Fibroblast of lung (primary cell): ENCODE measurements around the gene PPP3CB.

ENCODE experiments used
- EZH2 ChIP-seq: IDR thresholded peaks from 2 replicates; pipeline ENCODE4 v1.5.1; 2012; ENCODE audit warnings: low read length, control low read depth, mild to moderate bottlenecking; ENCODE audit errors: missing control alignments
- TF ChIP-seq, protein P1 (sequence below), 2 donors: IDR thresholded peaks in 1 of 2; conservative IDR thresholded peaks in 1 of 2; 1 replicate in 1 of 2; 2 replicates in 1 of 2; pipeline ENCODE4 v1.5.1; 2011 to 2012; ENCODE audit warnings: low read length in 2 of 2, control low read depth in 1 of 2, inconsistent platforms in 1 of 2, low read depth in 1 of 2, mild to moderate bottlenecking in 1 of 2

- TF ChIP-seq, protein P1, sequence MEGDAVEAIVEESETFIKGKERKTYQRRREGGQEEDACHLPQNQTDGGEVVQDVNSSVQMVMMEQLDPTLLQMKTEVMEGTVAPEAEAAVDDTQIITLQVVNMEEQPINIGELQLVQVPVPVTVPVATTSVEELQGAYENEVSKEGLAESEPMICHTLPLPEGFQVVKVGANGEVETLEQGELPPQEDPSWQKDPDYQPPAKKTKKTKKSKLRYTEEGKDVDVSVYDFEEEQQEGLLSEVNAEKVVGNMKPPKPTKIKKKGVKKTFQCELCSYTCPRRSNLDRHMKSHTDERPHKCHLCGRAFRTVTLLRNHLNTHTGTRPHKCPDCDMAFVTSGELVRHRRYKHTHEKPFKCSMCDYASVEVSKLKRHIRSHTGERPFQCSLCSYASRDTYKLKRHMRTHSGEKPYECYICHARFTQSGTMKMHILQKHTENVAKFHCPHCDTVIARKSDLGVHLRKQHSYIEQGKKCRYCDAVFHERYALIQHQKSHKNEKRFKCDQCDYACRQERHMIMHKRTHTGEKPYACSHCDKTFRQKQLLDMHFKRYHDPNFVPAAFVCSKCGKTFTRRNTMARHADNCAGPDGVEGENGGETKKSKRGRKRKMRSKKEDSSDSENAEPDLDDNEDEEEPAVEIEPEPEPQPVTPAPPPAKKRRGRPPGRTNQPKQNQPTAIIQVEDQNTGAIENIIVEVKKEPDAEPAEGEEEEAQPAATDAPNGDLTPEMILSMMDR (conservative IDR thresholded peaks at IDR 0.05 in 1 of 2, IDR thresholded peaks at IDR 0.05 in 1 of 2; ENCODE audit: low read depth in 1 of 2, low read length in 2 of 2) = no peak
- TF ChIP-seq EZH2 = no peak
These were observed 56.8 kb downstream of the PPP3CB start for GRCh38 chr10:73439055-73439454.
